T-helper 17 cell (primary cell): ENCODE measurements around the gene PLA2R1. TPM values are rescaled to one million over a fixed set of nuclear protein-coding genes. Genes with fewer than 3 reads are reported as not detected.

Experiments
- ATAC-seq: fragments of 150-1000 bp; cut with Tn5 transposase; 2 replicates; pipeline ENCODE4 v1.10.0; 2021; ENCODE audit warnings: mild to moderate bottlenecking, moderate library complexity
- DNase-seq, 3 donors: peaks; one replicate each; pipeline versions ENCODE4 v3.0.0 to v3.0.0-alpha.2; 2020 to 2021
- H3K9me3 ChIP-seq: one replicate; pipeline ENCODE4 v1.7.0; 2013; ENCODE audit warnings: low read length, mild to moderate bottlenecking; ENCODE audit not compliant: control insufficient read depth, poor library complexity, severe bottlenecking
- H3K27ac Mint-ChIP-seq: one replicate; pipeline ENCODE4 v1.8.0; 2022; ENCODE audit warnings: mild to moderate bottlenecking, moderate library complexity, mixed read lengths
- H3K27me3 Mint-ChIP-seq: one replicate; pipeline ENCODE4 v1.8.0; 2022; ENCODE audit warnings: mixed read lengths
- H3K36me3 Mint-ChIP-seq: one replicate; pipeline ENCODE4 v1.8.0; 2022; ENCODE audit warnings: low read depth, mixed read lengths
- H3K4me1 Mint-ChIP-seq: one replicate; pipeline ENCODE4 v1.8.0; 2022; ENCODE audit warnings: mild to moderate bottlenecking, mixed read lengths
- H3K4me3 Mint-ChIP-seq: one replicate; pipeline ENCODE4 v1.8.0; 2022; ENCODE audit warnings: mild to moderate bottlenecking, moderate library complexity, mixed read lengths
- total RNA-seq, 4 donors: library from RNA in 2 of 4; stranded (reverse) in 2 of 4; gene quantifications; one replicate each; pipeline ENCODE4 v1.2.3 and lab custom pipeline; 2022 to 2026

The PLA2R1 gene
- total RNA-seq (not detected), total RNA-seq (lab: John Stamatoyannopoulos, UW) (0 reads per million in 2 donors)

GRCh38 chr2:160062292-160063005 lies at the start of gene PLA2R1:
Gene PLA2R1 (minus strand): TSS chr2:160062615. CDS start chr2:160062403, 212 bp downstream.
- H3K9me3 ChIP-seq, result no peaks in the 10 kb centered on the region
- peaks cover 12% of the 10 kb centered on the region for H3K4me1 Mint-ChIP-seq
- H3K36me3 Mint-ChIP-seq, result peaks cover 6% of the 10 kb centered on the region
- peak within 1 kb of the TSS; percentile 85 for H3K4me3 Mint-ChIP-seq
- peaks cover 78% of the 10 kb centered on the region for H3K27me3 Mint-ChIP-seq
- no peak within 1 kb of the TSS for H3K27ac Mint-ChIP-seq
- ATAC-seq (peak; percentile 30), DNase-seq (no peak)

- no peaks in the 10 kb centered on the region for H3K4me1 Mint-ChIP-seq
Observed at GRCh38 chr2:160110674-160111239, 48.3 kb upstream of the PLA2R1 start.

GRCh38 chr2:160109939-160110673 lies 47.7 kb upstream of the PLA2R1 start:
- Mint-ChIP-seq H3K36me3 (no peaks in the 10 kb centered on the region), H3K4me1 (no peaks in the 10 kb centered on the region), H3K4me3 (no peak overlapping the region), H3K27me3 (peaks cover 37% of the 10 kb centered on the region), H3K27ac (no peak overlapping the region)
- ATAC-seq, result peak; percentile 88
- no peaks in the 10 kb centered on the region for H3K9me3 ChIP-seq
- peak in 1 of 3 donors; percentile 27 for DNase-seq

More at GRCh38 chr2:160110674-160111239, 48.3 kb upstream of the PLA2R1 start:
- no peaks in the 10 kb centered on the region for H3K9me3 ChIP-seq
- Mint-ChIP-seq H3K27me3 (peaks cover 40% of the 10 kb centered on the region), H3K36me3 (no peaks in the 10 kb centered on the region), H3K4me3 (no peak overlapping the region), H3K27ac (no peak overlapping the region)
- DNase-seq, result no peak
- no peak for ATAC-seq

- DNase-seq (no peak), ATAC-seq (no peak)
- no peak overlapping the region for H3K27ac Mint-ChIP-seq
- H3K4me3 Mint-ChIP-seq, result no peak overlapping the region
- no peaks in the 10 kb centered on the region for H3K36me3 Mint-ChIP-seq
- no peaks in the 10 kb centered on the region for H3K4me1 Mint-ChIP-seq
- H3K9me3 ChIP-seq, result no peaks in the 10 kb centered on the region
- peaks cover 33% of the 10 kb centered on the region for H3K27me3 Mint-ChIP-seq
Observed at GRCh38 chr2:160109243-160109642, 46.8 kb upstream of the PLA2R1 start.

GRCh38 chr2:160108646-160109045 lies 46.2 kb upstream of the PLA2R1 start:
- no peak overlapping the region for H3K4me3 Mint-ChIP-seq
- H3K9me3 ChIP-seq, result no peaks in the 10 kb centered on the region
- H3K27me3 Mint-ChIP-seq, result peaks cover 34% of the 10 kb centered on the region
- H3K4me1 Mint-ChIP-seq, result no peaks in the 10 kb centered on the region
- no peaks in the 10 kb centered on the region for H3K36me3 Mint-ChIP-seq
- ATAC-seq, result no peak
- H3K27ac Mint-ChIP-seq, result no peak overlapping the region
- no peak for DNase-seq

GRCh38 chr2:160105366-160105765 lies 43.0 kb upstream of the PLA2R1 start:
- Mint-ChIP-seq H3K4me3 (no peak overlapping the region), H3K36me3 (no peaks in the 10 kb centered on the region), H3K4me1 (peaks cover 3% of the 10 kb centered on the region), H3K27ac (no peak overlapping the region), H3K27me3 (peaks cover 44% of the 10 kb centered on the region)
- no peak for ATAC-seq
- H3K9me3 ChIP-seq, result no peaks in the 10 kb centered on the region
- DNase-seq, result no peak

- H3K4me1 Mint-ChIP-seq, result peaks cover 3% of the 10 kb centered on the region
- no peak overlapping the region for H3K27ac Mint-ChIP-seq
- H3K36me3 Mint-ChIP-seq, result no peaks in the 10 kb centered on the region
- H3K27me3 Mint-ChIP-seq, result peaks cover 40% of the 10 kb centered on the region
- no peak overlapping the region for H3K4me3 Mint-ChIP-seq
- ATAC-seq (no peak), DNase-seq (no peak)
- H3K9me3 ChIP-seq, result no peaks in the 10 kb centered on the region
Observed at GRCh38 chr2:160104115-160104514, 41.7 kb upstream of the PLA2R1 start.

GRCh38 chr2:160097326-160097725 lies 34.9 kb upstream of the PLA2R1 start:
- Mint-ChIP-seq H3K27me3 (peaks cover 17% of the 10 kb centered on the region), H3K4me1 (peaks cover 4% of the 10 kb centered on the region), H3K4me3 (no peak overlapping the region), H3K27ac (no peak overlapping the region), H3K36me3 (no peaks in the 10 kb centered on the region)
- ATAC-seq, result no peak
- peaks cover 3% of the 10 kb centered on the region for H3K9me3 ChIP-seq
- DNase-seq, result no peak

GRCh38 chr2:160096409-160096808 lies 34.0 kb upstream of the PLA2R1 start:
- no peak overlapping the region for H3K27ac Mint-ChIP-seq
- ATAC-seq (no peak), DNase-seq (no peak)
- peaks cover 11% of the 10 kb centered on the region for H3K27me3 Mint-ChIP-seq
- H3K4me1 Mint-ChIP-seq, result peaks cover 2% of the 10 kb centered on the region
- H3K4me3 Mint-ChIP-seq, result no peak overlapping the region
- peaks cover 3% of the 10 kb centered on the region for H3K9me3 ChIP-seq
- no peaks in the 10 kb centered on the region for H3K36me3 Mint-ChIP-seq

GRCh38 chr2:160092445-160092844 lies 30.0 kb upstream of the PLA2R1 start:
- Mint-ChIP-seq H3K4me1 (no peaks in the 10 kb centered on the region), H3K27me3 (peaks cover 11% of the 10 kb centered on the region), H3K27ac (no peak overlapping the region), H3K36me3 (no peaks in the 10 kb centered on the region), H3K4me3 (no peak overlapping the region)
- peaks cover 9% of the 10 kb centered on the region for H3K9me3 ChIP-seq
- ATAC-seq, result no peak
- no peak for DNase-seq

- ATAC-seq, result no peak
- Mint-ChIP-seq H3K4me1 (no peaks in the 10 kb centered on the region), H3K27me3 (peaks cover 11% of the 10 kb centered on the region), H3K4me3 (no peak overlapping the region), H3K27ac (no peak overlapping the region), H3K36me3 (no peaks in the 10 kb centered on the region)
- no peak for DNase-seq
- peaks cover 14% of the 10 kb centered on the region for H3K9me3 ChIP-seq
Observed at GRCh38 chr2:160091381-160091780, 29.0 kb upstream of the PLA2R1 start.

- no peak for ATAC-seq
- no peak overlapping the region for H3K4me3 Mint-ChIP-seq
- H3K4me1 Mint-ChIP-seq, result no peaks in the 10 kb centered on the region
- peaks cover 24% of the 10 kb centered on the region for H3K9me3 ChIP-seq
- H3K27me3 Mint-ChIP-seq, result no peaks in the 10 kb centered on the region
- H3K27ac Mint-ChIP-seq, result no peak overlapping the region
- DNase-seq, result no peak
- no peaks in the 10 kb centered on the region for H3K36me3 Mint-ChIP-seq
Observed at GRCh38 chr2:160087854-160088745, 25.7 kb upstream of the PLA2R1 start.

GRCh38 chr2:160085662-160086061 lies 23.2 kb upstream of the PLA2R1 start:
- peaks cover 21% of the 10 kb centered on the region for H3K9me3 ChIP-seq
- Mint-ChIP-seq H3K4me1 (no peaks in the 10 kb centered on the region), H3K36me3 (no peaks in the 10 kb centered on the region), H3K27ac (no peak overlapping the region), H3K27me3 (no peaks in the 10 kb centered on the region), H3K4me3 (no peak overlapping the region)
- no peak for DNase-seq
- ATAC-seq, result no peak
